ENCODE data around the gene RAB40B.
A peak's percentile ranks its signal among the peaks of the same experiment; 100 is the strongest.
"Not testable (repeated sequence)": the region's sequence is repeated elsewhere in the genome, so short reads cannot be mapped to it uniquely, and the experiment has no call there.

Gene RAB40B
- 0.25 to 5.9 (median 2.2) reads per million in 17 experiments for total RNA-seq

- DNase-seq: peak; percentile 99
These were observed at the start of gene RAB40B for GRCh38 chr17:82698065-82698973. TSS of gene RAB40B (minus strand) at chr17:82698698. CDS start at chr17:82698596, 102 bp downstream.

- DNase-seq: no peak
These were observed 47.0 kb upstream of the RAB40B start for GRCh38 chr17:82745524-82745923.

GRCh38 chr17:82744736-82745135 lies 46.2 kb upstream of the RAB40B start:
- not testable (repeated sequence) for DNase-seq

GRCh38 chr17:82743344-82744219 lies 45.1 kb upstream of the RAB40B start:
- no peak for DNase-seq

- no peak for DNase-seq
These were observed 42.6 kb upstream of the RAB40B start for GRCh38 chr17:82740906-82741759.

GRCh38 chr17:82737967-82738877 lies 39.7 kb upstream of the RAB40B start:
- DNase-seq: no peak

GRCh38 chr17:82736511-82737185 lies 38.1 kb upstream of the RAB40B start:
- DNase-seq: no peak

- DNase-seq: peak; percentile 65 to 78 (median 68)
These were observed 36.7 kb upstream of the RAB40B start, which contains the start of gene FN3K for GRCh38 chr17:82734987-82735866. TSS of gene FN3K (plus strand) at chr17:82735615. CDS start at chr17:82735637, 22 bp downstream.

GRCh38 chr17:82732118-82732743 lies 33.7 kb upstream of the RAB40B start:
- no peak for DNase-seq

GRCh38 chr17:82729479-82730260 lies 31.2 kb upstream of the RAB40B start:
- no peak for DNase-seq

GRCh38 chr17:82726427-82726826 lies 27.9 kb upstream of the RAB40B start:
- no peak for DNase-seq

- no peak for DNase-seq
These were observed 24.8 kb upstream of the RAB40B start for GRCh38 chr17:82723169-82723807.

- DNase-seq: no peak
These were observed 24.0 kb upstream of the RAB40B start for GRCh38 chr17:82722341-82723013.

GRCh38 chr17:82720204-82720603 lies 21.7 kb upstream of the RAB40B start:
- no peak for DNase-seq

- DNase-seq: no peak
These were observed 20.6 kb upstream of the RAB40B start for GRCh38 chr17:82718986-82719685.
